Measurements from ENCODE around the gene TSGA10IP. TPM values are rescaled to one million over a fixed set of nuclear protein-coding genes. Genes with fewer than 3 reads are reported as not detected.

TSGA10IP gene
- total RNA-seq, 2 experiments from 2014 or later: not detected

- TF ChIP-seq EZH2phosphoT487 (IDR thresholded peaks at IDR 0.05; ENCODE audit: borderline replicate concordance, low read depth, low read length) (no peak), CTCF (conservative IDR thresholded peaks at IDR 0.05; ENCODE audit: low read length) (no peak)
- Histone ChIP-seq H3K4me1 (ENCODE audit: insufficient read depth, low read length, poor library complexity, severe bottlenecking) (peaks cover 20% of the 10 kb centered on the region), H3K9me2 (ENCODE audit: insufficient read depth, low read length) (no peaks in the 10 kb centered on the region), H2AFZ (ENCODE audit: low read length) (no peak overlapping the region), H3K4me2 (ENCODE audit: low read length) (peak overlapping the region; percentile 80), H3K79me2 (ENCODE audit: insufficient read depth, low read depth, low read length) (no peaks in the 10 kb centered on the region), H3K9me3 (ENCODE audit: low read length) (no peaks in the 10 kb centered on the region), H3K27ac (ENCODE audit: low read depth, low read length, poor library complexity, severe bottlenecking) (no peak overlapping the region), H3K36me3 (ENCODE audit: insufficient read depth, low read length) (no peaks in the 10 kb centered on the region), H4K20me1 (ENCODE audit: insufficient read depth, low read length) (no peaks in the 10 kb centered on the region), H3K4me3 (ENCODE audit: low read depth, low read length, poor library complexity, severe bottlenecking) (peak overlapping the region; percentile 65)
- BruUV-seq (replicated peaks): no TSS peak
- CTCF ChIA-PET (ENCODE audit: unreplicated experiment): no interaction called here
- DNase-seq (ENCODE audit: low spot score): peak; percentile 19
- POLR2A ChIA-PET: no interaction called here
- intact Hi-C loops (cut with micrococcal nuclease; ENCODE audit: unreplicated experiment): loop anchor here (2.0 kb wide), 1 partner anchor 19 kb away; the partner anchor contains the start of genes C11orf68 and DRAP1
Observed at GRCh38 chr11:65899356-65900124, 45.7 kb upstream of the TSGA10IP start.

- no peaks in the 10 kb centered on the region for H3K79me2 ChIP-seq (ENCODE audit: insufficient read depth, low read depth, low read length)
- no TSS peak for BruUV-seq (replicated peaks)
- H3K27ac ChIP-seq (ENCODE audit: low read depth, low read length, poor library complexity, severe bottlenecking): no peak within 1 kb of the TSS
- H3K4me1 ChIP-seq (ENCODE audit: insufficient read depth, low read length, poor library complexity, severe bottlenecking): peaks cover 20% of the 10 kb centered on the region
- peak within 1 kb of the TSS; percentile 80 for H3K4me2 ChIP-seq (ENCODE audit: low read length)
- ChIA-PET POLR2A (interaction anchor here (1.0 to 2.3 kb wide), 2 partner anchors 10 to 15 kb away, joined by 4 to 5 read pairs; partner anchors contain the start of gene CCDC85B), CTCF (ENCODE audit: unreplicated experiment) (no interaction called here)
- H3K4me3 ChIP-seq (ENCODE audit: low read depth, low read length, poor library complexity, severe bottlenecking): peak within 1 kb of the TSS; percentile 65
- no peaks in the 10 kb centered on the region for H3K9me2 ChIP-seq (ENCODE audit: insufficient read depth, low read length)
- TF ChIP-seq EZH2phosphoT487 (IDR thresholded peaks at IDR 0.05; ENCODE audit: borderline replicate concordance, low read depth, low read length): no peak
- TF ChIP-seq CTCF (conservative IDR thresholded peaks at IDR 0.05; ENCODE audit: low read length): no peak
- H3K9me3 ChIP-seq (ENCODE audit: low read length): no peaks in the 10 kb centered on the region
- H3K36me3 ChIP-seq (ENCODE audit: insufficient read depth, low read length): no peaks in the 10 kb centered on the region
- DNase-seq (ENCODE audit: low spot score): peak; percentile 68
- no peak within 1 kb of the TSS for H2AFZ ChIP-seq (ENCODE audit: low read length)
- intact Hi-C loops (cut with micrococcal nuclease; ENCODE audit: unreplicated experiment): loop anchor here (2.0 kb wide), 1 partner anchor 18 kb away; the partner anchor contains the start of genes C11orf68 and DRAP1
- no peaks in the 10 kb centered on the region for H4K20me1 ChIP-seq (ENCODE audit: insufficient read depth, low read length)
Observed at GRCh38 chr11:65900125-65900898, 45.0 kb upstream of the TSGA10IP start, which contains the start of gene FOSL1. FOSL1 (minus strand) TSS chr11:65900388; CDS start chr11:65900339, 49 bp downstream.
